ENCODE results near the gene GLUD1. TPM values are rescaled to one million over a fixed set of nuclear protein-coding genes. Genes with fewer than 3 reads are reported as not detected.

The GLUD1 gene
- total RNA-seq, 1 experiment from 2014 or later: 67.9 TPM

- no peak overlapping the region for H3K4me3 ChIP-seq (ENCODE audit: low read length)
- no peak for DNase-seq
- no peak overlapping the region for H3K27ac ChIP-seq (ENCODE audit: low read length)
- H4K20me1 ChIP-seq (ENCODE audit: low read length): no peaks in the 10 kb centered on the region
- no peaks in the 10 kb centered on the region for H3K27me3 ChIP-seq (ENCODE audit: low read length)
- H2AFZ ChIP-seq (ENCODE audit: low read length): no peak overlapping the region
- no peak for ATAC-seq
- no peaks in the 10 kb centered on the region for H3K9me2 ChIP-seq (replicated peaks; ENCODE audit: low read length)
- H3K9ac ChIP-seq (ENCODE audit: low read length): no peak overlapping the region
- H3K79me2 ChIP-seq (ENCODE audit: low read length): no peaks in the 10 kb centered on the region
- POLR2A ChIA-PET (ENCODE audit: unreplicated experiment): no interaction called here
- H3K36me3 ChIP-seq (ENCODE audit: low read depth, low read length): peaks cover 18% of the 10 kb centered on the region; the same call in 1 of the 2 replicates
- BruUV-seq (replicated peaks): no TSS peak
- no peaks in the 10 kb centered on the region for H3F3A ChIP-seq (ENCODE audit: low read length, unreplicated experiment)
- no peaks in the 10 kb centered on the region for H3K4me1 ChIP-seq (ENCODE audit: insufficient read depth, low read length)
- intact Hi-C loops (cut with micrococcal nuclease): no loop called here
- CTCF ChIA-PET: no interaction called here
- no peaks in the 10 kb centered on the region for H3K9me3 ChIP-seq (ENCODE audit: low read length)
- H3K4me2 ChIP-seq (ENCODE audit: low read length): no peak overlapping the region
- TF ChIP-seq EZH2 (IDR thresholded peaks at IDR 0.05; ENCODE audit: low read length, unreplicated experiment): no peak
- TF ChIP-seq EZH2phosphoT487 (IDR thresholded peaks at IDR 0.05; ENCODE audit: borderline replicate concordance, low read length): no peak
- no peak for TF ChIP-seq CTCF (conservative IDR thresholded peaks at IDR 0.05; ENCODE audit: low read depth, low read length)
Measured at GRCh38 chr10:87058171-87058570, 36.5 kb downstream of the GLUD1 start.

GRCh38 chr10:87054373-87055295, 40.0 kb downstream of the GLUD1 start:
- Histone ChIP-seq H4K20me1 (ENCODE audit: low read length) (no peaks in the 10 kb centered on the region), H3K36me3 (ENCODE audit: low read depth, low read length) (peaks cover 16% of the 10 kb centered on the region; the same call in 1 of the 2 replicates), H2AFZ (ENCODE audit: low read length) (no peak overlapping the region), H3K27ac (ENCODE audit: low read length) (no peak overlapping the region), H3K4me1 (ENCODE audit: insufficient read depth, low read length) (no peaks in the 10 kb centered on the region), H3K4me2 (ENCODE audit: low read length) (no peak overlapping the region), H3K9ac (ENCODE audit: low read length) (no peak overlapping the region), H3K79me2 (ENCODE audit: low read length) (no peaks in the 10 kb centered on the region), H3K9me3 (ENCODE audit: low read length) (no peaks in the 10 kb centered on the region), H3K27me3 (ENCODE audit: low read length) (no peaks in the 10 kb centered on the region), H3K9me2 (replicated peaks; ENCODE audit: low read length) (no peaks in the 10 kb centered on the region), H3F3A (ENCODE audit: low read length, unreplicated experiment) (no peaks in the 10 kb centered on the region), H3K4me3 (ENCODE audit: low read length) (no peak overlapping the region)
- ChIA-PET POLR2A (ENCODE audit: unreplicated experiment) (no interaction called here), CTCF (interaction anchor here (0.8 kb wide), 1 partner anchor 85 kb away, joined by 3 read pairs; no protein-coding TSS in a partner anchor)
- DNase-seq (no peak), ATAC-seq (no peak)
- BruUV-seq (replicated peaks): no TSS peak
- intact Hi-C loops (cut with micrococcal nuclease): no loop called here
- TF ChIP-seq EZH2 (IDR thresholded peaks at IDR 0.05; ENCODE audit: low read length, unreplicated experiment) (no peak), CTCF (conservative IDR thresholded peaks at IDR 0.05; ENCODE audit: low read depth, low read length) (no peak), EZH2phosphoT487 (IDR thresholded peaks at IDR 0.05; ENCODE audit: borderline replicate concordance, low read length) (no peak)
